Head of caudate nucleus (tissue), 42 donors: ENCODE data around the gene KIF16B.

Experiments used
- DNase-seq, 42 donors: peaks; one replicate each; pipeline versions ENCODE4 v3.0.0 to v3.0.0-alpha.2; 2020 to 2021; ENCODE audit warnings: mixed read lengths in 7 of 42
- intact Hi-C: fragments of 100-400 bp; cut with DNase I; formaldehyde crosslinking; loops from one replicate; pipeline ENCODE4 v1.15.0; 2022

KIF16B gene

DNA sequence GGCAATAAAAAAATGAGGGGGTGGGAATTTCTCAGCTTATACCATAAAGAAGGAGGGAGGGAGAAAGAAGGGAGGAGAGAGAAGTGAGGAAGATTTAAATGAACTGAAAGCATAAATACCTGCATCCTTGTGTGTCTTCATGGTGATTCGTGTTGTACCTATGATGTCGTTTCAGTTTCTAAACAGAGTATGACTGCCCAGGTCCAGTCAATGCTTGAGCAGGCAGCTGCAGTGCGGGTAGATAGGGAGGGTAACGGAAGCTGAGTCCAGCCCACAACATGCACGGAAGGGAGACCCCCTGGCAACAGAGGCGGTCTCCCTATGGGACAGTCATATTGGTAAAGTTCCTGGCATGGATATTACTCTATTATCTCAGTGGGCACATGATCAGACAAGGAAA, 184.5 kb downstream of the KIF16B start:
- no peak for DNase-seq
- intact Hi-C loops = no loop called here

DNA sequence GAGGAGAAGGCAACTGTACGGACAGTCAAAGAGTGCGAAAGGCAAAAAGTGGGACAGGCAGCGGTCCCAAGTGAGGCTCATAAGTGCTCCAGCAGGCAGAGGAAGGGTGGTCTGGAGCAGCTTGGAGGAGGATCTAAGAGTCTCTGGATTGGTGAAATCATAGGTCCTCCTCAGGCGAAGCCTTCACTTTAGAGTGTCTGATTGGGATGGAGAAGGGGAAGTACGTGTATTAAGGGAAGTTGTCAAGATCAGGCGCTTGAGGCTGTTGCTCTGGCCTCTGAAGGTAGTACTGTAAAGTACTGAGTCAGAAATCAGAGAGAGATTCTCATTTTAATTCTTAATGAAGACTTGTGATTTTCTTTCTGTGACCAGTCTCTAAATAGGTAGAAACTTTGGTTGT, 185.6 kb downstream of the KIF16B start:
- intact Hi-C loops = no loop called here
- DNase-seq = peak in 1 of 42 donors; percentile 15

DNA sequence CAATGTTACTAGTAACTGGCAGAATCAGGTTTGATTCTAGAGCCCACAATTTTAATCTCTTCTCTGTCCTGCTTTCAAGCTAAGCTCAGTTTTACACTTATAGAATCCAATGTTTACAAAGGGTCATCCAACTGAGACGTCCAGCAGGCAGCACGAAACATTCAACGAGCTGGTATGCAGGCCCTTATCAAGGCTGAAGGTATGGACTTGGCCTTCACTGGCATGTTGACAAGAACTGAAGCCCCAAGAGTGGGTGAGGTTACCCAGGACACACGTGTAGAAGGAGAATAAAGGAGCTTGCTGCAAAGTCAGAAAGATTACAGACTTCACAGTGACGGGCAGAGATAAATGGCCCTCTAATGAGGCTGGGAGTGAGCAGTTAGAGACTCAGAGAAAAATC, 187.4 kb downstream of the KIF16B start:
- intact Hi-C loops = no loop called here
- DNase-seq = no peak

- intact Hi-C loops = no loop called here
- DNase-seq = no peak
These were observed 187.8 kb downstream of the KIF16B start for GRCh38 chr20:16385462-16385861.

GRCh38 chr20:16381444-16381843, 191.8 kb downstream of the KIF16B start:
- no peak for DNase-seq
- intact Hi-C loops = no loop called here

DNA sequence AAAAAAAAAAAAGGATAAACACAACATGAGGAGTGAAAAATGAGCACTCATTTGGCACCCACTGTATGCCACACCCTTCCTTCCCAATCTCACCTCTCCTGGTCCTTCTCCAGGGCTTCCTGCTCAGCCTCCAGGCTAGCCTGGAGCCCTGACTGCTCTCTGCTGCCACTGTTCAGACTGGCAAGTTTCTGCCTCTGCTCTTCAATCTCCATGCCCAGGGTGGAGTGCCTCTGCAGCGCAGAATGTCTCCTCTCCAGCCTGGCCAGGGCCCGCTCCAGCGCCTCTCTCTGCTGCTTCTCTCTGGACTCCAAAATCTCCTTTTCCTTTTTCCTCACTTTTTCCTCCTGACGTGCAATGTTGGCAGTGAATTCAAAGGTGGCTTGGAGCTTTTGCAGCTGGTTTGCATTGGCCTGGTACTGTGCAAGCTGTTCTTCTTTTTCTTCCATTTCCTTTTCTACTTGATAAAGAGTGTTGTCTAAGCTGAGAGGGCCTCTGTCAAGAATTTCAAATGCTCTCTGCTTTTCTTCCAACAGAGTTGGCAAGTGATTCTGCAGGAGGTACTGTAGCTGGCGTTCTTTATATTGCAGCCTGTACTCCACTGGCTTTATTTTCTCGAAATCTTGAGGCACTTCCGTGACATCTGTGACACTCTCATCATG, 194.4 kb downstream of the KIF16B start:
- intact Hi-C loops = no loop called here
- DNase-seq = no peak

DNA sequence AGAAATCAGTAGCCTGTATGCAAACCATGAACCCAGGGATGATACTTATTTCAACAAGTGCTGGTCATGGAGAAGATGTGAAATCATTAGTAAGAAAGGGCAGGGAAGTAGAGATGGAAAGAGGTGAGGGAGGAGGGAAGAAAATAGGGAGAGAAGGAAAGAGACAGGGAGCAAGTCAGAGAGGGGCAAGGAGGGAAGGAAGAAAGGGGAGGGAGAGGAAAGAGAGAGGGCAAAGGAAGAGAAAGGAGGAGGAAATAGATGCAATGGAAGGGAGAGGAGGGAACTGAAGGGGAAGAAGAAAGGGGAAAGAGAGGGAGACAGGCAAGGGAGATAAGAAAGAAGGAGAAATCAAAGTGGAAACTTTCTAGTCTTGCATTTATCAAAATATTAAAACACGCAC, 195.1 kb downstream of the KIF16B start:
- no peak for DNase-seq
- intact Hi-C loops = no loop called here

DNA sequence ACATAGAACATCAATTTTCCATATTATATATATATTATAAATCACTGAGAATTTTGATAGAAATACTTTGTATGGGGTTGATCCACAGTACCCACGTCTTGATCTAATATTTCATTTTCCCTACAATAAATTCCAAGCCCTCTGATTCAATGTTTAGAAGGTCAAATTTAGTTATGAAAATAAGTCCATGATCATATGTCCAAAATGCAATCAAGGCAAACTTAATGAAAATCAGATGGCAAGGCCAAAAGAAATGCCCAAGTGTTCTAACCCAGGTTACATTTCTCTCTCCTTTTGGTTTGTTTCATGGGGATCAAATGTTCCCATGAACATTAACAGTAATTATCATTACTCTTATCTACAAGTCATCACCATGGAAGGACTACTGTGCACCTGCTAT, 203.8 kb downstream of the KIF16B start:
- DNase-seq = no peak
- intact Hi-C loops = no loop called here

GRCh38 chr20:16368645-16369292, 204.5 kb downstream of the KIF16B start:
- intact Hi-C loops = no loop called here

DNA sequence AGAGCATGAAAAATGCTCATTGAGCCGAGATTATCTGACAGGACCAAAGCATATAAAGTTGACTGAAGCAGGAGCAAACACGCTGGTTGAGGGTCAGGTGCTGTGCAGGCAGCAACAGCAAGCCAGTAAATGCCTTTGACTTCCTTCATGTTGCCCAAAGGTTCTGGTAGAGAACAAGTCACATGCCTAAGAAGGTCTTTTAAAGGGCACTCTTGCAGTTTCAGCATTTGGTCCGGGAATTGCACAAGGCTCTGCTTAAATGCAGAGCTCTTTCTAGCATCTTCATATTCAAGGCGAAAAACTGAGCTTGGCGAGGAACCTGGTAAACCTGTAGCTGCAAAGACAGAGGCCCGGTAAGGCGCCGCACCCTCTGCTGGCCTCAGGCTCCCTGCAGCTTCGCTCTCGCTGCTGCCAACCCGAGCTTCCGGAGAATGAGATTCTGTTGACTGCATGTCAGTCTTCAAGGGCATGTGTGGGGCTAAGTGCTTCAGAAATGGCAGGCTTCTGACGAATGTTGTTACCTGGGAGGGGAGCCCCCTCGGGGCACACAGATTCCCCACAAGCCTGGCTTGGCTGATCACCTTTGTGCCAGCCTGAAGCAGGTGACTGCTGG, 205.2 kb downstream of the KIF16B start:
- intact Hi-C loops = no loop called here
- no peak for DNase-seq

More at GRCh38 chr20:16368645-16369292, 204.5 kb downstream of the KIF16B start:
- no peak for DNase-seq

DNA sequence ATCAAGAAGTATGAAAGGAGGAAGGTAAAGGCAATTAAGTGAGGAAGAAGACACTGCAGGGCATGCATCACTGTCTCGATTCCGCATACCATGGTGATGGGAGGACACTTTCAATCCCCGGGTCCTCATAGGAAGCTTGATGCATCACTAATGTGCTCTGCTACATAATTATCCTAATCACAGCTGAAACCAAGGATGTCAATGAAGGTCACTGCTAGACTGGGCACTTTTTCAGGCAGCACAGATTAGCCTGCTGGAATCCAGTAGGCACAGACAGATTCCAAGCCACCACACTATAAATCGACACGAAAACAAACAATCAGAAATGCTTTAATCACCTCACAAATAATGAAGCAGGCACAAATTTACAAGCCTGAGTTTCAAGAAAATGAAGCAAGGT, 206.7 kb downstream of the KIF16B start:
- intact Hi-C loops = no loop called here
- DNase-seq = no peak

DNA sequence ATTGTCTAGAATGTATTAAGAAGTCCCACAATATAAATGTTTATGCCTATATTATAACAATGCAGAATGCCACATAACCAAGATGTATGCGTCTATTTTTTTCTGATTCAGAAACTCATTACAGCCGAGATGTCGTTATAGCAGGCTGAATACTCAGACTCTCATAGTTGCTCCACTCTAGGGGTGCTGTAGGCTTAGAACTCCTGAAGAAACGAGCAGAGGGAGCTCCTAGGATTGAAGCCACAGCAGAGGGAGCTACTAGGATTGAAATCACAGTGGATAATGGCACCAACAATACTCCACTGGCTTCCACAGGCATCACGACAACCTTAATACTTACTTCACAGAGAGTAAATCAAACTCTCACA, 208.9 kb downstream of the KIF16B start:
- DNase-seq = peak in 4 of 42 donors; percentile 8 to 27 (median 18)
- intact Hi-C loops = no loop called here

- intact Hi-C loops = no loop called here
- peak in 1 of 42 donors; percentile 24 for DNase-seq
These were observed 209.5 kb downstream of the KIF16B start for GRCh38 chr20:16363506-16364319.

DNA sequence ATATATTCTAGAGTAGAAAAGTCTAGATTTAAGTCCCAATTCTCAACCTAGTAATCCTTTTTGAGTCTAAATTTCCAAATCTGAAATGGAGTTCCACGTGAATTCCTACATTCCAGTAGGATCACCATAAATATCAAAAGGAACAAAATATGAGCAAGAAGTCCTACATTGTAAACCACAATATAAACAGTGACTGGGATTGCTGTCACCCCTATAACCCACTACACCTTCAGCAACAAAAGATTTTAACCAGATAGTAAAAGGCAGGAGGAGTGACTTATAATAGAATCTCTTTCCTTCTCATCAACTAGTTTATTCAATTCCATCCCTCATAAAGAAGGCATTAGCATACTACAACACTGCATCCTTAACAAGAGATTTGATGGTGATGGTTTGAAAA, 210.6 kb downstream of the KIF16B start:
- DNase-seq = no peak
- intact Hi-C loops = no loop called here

- intact Hi-C loops = no loop called here
These were observed 212.6 kb downstream of the KIF16B start for GRCh38 chr20:16360668-16361067.

DNA sequence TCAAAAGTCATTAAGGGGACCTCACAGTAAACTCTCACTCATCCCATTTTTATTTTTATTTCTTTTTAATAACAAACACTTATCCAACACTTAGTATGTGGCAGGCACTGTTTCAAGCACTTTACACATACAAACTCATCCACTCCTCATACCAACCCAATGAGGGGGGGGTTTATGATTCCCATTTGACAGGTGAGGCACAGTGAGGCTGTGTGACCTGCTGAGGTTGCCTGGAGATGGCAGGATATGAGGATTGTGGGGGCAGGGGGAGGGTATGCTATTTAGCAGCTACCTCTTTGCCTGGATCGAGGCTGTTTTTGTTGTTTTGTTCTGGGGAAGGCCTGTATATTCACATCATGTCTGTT, 219.8 kb downstream of the KIF16B start:
- intact Hi-C loops = no loop called here
- DNase-seq = no peak

More at GRCh38 chr20:16360668-16361067, 212.6 kb downstream of the KIF16B start:
- DNase-seq = no peak

DNA sequence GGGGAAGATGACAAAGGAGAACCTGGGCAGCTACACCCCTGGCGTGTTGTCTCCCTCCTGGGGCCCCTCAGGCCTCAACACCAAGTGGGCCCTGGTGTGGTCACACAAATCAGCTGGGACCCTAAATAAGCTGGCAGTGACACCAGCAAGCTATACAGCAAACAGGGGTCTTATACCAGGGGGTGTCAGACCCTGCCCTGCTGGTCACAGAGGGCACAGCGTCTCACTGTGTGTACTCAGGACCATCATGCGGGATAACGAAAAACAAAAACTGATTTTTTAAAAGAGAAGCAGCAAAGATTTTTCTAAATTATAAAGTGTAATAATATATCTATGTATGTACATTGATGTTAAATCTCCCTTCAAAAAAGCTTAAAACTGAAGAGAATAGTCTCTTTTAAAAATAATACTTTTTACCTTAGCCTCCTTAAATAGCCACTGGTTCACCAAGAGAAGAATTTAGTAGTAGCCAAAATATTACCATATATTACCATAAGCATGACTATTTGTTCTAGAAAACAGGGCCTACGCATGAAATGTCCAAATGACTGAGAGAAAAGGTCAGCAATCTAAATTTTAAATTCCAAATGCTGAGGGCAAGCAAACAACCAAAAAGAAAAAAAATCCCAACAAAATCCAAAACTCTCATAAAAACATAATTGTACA, 220.4 kb downstream of the KIF16B start:
- no peak for DNase-seq
- intact Hi-C loops = no loop called here

DNA sequence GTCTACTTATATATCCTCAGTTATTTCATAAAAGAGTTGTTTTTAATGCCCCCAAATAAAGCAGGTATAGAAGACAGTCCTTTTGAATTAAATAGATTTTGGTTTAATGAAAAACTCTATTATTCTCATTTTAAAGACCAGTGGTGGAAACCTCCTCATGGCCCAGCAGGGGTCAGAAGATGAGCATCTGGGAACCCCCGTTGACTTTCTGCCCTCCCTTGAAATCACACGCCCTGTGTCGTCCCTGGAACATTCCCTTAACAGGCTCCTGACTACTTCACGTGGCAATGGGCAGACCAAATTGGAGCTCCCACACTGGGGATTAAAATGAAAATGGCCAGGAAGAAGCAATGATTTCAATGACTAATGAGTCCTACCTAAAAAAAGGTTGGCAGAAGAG, 220.9 kb downstream of the KIF16B start:
- intact Hi-C loops = no loop called here
- no peak for DNase-seq

GRCh38 chr20:16351415-16351814, 221.8 kb downstream of the KIF16B start:
- peak in 4 of 42 donors; percentile 9 to 21 (median 12) for DNase-seq
- intact Hi-C loops = no loop called here
